WTC11 (cell line): ENCODE measurements around the gene LGALS16.

Experiments used
- ATF2 ChIP-seq: sonication (generic); formaldehyde crosslinking; IDR thresholded peaks from 2 replicates; pipeline ENCODE4 v1.8.1; 2022; ENCODE audit warnings: low read depth, missing genetic modification reagents, borderline replicate concordance
- CBFB ChIP-seq: sonication (generic); formaldehyde crosslinking; IDR thresholded peaks from 2 replicates; pipeline ENCODE4 v1.8.1; 2022; ENCODE audit warnings: mild to moderate bottlenecking, low read depth, missing genetic modification reagents
- CREB1 ChIP-seq: sonication (generic); formaldehyde crosslinking; IDR thresholded peaks from 2 replicates; pipeline ENCODE4 v1.8.0; 2023; ENCODE audit warnings: mild to moderate bottlenecking, missing genetic modification reagents
- CTCF ChIP-seq: fragments of 200-600 bp; IDR thresholded peaks from 2 replicates; pipeline ENCODE4 v1.8.0; 2022; ENCODE audit warnings: antibody characterized with exemption
- NFE2L1 ChIP-seq: sonication (generic); formaldehyde crosslinking; IDR thresholded peaks from 2 replicates; pipeline ENCODE4 v1.8.1; 2023; ENCODE audit warnings: missing genetic modification reagents
- SP1 ChIP-seq: sonication (generic); formaldehyde crosslinking; conservative IDR thresholded peaks from 2 replicates; pipeline ENCODE4 v1.8.1; 2022; ENCODE audit warnings: missing genetic modification reagents
- TCF7 ChIP-seq: sonication (generic); formaldehyde crosslinking; IDR thresholded peaks from 2 replicates; pipeline ENCODE4 v1.8.0; 2022; ENCODE audit warnings: mild to moderate bottlenecking, low read depth, missing genetic modification reagents, moderate library complexity
- TP53 ChIP-seq: sonication (generic); formaldehyde crosslinking; IDR thresholded peaks from 2 replicates; pipeline ENCODE4 v1.8.1; 2023; ENCODE audit warnings: mild to moderate bottlenecking, missing genetic modification reagents

- TF ChIP-seq TP53 (CRISPR knock-in tag) (no peak), CBFB (CRISPR knock-in tag) (no peak), CTCF (no peak), TCF7 (CRISPR knock-in tag) (no peak), CREB1 (CRISPR knock-in tag) (no peak), NFE2L1 (CRISPR knock-in tag) (no peak), ATF2 (no peak), SP1 (CRISPR knock-in tag) (no peak)
Measured at GRCh38 chr19:39696387-39696786, 40.7 kb downstream of the LGALS16 start.
